Transverse colon (tissue), 4 donors: ENCODE data around the gene SMARCC1.

Experiments
- POLR2A ChIP-seq: fragments of 450-650 bp; IDR thresholded peaks from one replicate; pipeline ENCODE4 v1.6.1; 2016; ENCODE audit warnings: antibody characterized with exemption, mild to moderate bottlenecking, moderate library complexity
- POLR2AphosphoS5 ChIP-seq, 3 donors: sonication (generic); formaldehyde crosslinking; IDR thresholded peaks; one replicate each; pipeline ENCODE4 v1.6.1; 2016; ENCODE audit warnings: antibody characterized with exemption in 3 of 3
- TF ChIP-seq, protein P1 (sequence below), 5 experiments: fragments of 200-600 bp in 3 of 5; fragments of 450-650 bp in 2 of 5; sonication (generic) in 3 of 5; IDR thresholded peaks; 1 replicate in 2 of 5; 2 replicates in 3 of 5; pipeline ENCODE4 v1.5.1; 2016 to 2017; ENCODE audit warnings: antibody characterized with exemption in 5 of 5, inconsistent platforms in 3 of 5, mild to moderate bottlenecking in 2 of 5, moderate library complexity in 1 of 5

DNA sequence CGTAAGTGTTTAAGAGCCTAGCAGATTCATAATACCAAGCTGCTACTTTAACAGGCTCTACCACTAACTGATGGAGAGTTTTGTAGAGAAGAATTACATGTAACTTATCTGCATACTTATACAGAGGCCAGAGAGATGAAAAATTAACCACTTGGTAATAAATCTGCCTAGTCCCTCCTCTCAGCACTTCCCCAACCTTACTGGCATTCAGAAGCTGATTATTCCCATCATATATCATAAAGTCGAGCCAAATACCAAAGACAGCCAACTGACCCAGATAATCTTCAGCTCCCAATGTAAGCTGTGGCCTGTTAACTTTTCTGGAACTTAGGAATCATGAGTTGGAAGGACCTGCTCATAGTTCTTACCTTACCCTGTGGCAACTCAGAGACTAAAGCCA is 177.5 kb downstream of the SMARCC1 start:
- TF ChIP-seq, protein P1, sequence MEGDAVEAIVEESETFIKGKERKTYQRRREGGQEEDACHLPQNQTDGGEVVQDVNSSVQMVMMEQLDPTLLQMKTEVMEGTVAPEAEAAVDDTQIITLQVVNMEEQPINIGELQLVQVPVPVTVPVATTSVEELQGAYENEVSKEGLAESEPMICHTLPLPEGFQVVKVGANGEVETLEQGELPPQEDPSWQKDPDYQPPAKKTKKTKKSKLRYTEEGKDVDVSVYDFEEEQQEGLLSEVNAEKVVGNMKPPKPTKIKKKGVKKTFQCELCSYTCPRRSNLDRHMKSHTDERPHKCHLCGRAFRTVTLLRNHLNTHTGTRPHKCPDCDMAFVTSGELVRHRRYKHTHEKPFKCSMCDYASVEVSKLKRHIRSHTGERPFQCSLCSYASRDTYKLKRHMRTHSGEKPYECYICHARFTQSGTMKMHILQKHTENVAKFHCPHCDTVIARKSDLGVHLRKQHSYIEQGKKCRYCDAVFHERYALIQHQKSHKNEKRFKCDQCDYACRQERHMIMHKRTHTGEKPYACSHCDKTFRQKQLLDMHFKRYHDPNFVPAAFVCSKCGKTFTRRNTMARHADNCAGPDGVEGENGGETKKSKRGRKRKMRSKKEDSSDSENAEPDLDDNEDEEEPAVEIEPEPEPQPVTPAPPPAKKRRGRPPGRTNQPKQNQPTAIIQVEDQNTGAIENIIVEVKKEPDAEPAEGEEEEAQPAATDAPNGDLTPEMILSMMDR (IDR thresholded peaks at IDR 0.05): no peak
- TF ChIP-seq POLR2A: no peak
- TF ChIP-seq POLR2AphosphoS5 (IDR thresholded peaks at IDR 0.05): no peak
